HG03280 (cell line): ENCODE data around the gene FTHL17.

ENCODE experiments used
- ATAC-seq: cut with Tn5 transposase; IDR thresholded peaks from one replicate; pipeline ENCODE4 v1.9.1; 2021; ENCODE audit warnings: mild to moderate bottlenecking, moderate library complexity; ENCODE audit not compliant: unreplicated experiment

Gene FTHL17

DNA sequence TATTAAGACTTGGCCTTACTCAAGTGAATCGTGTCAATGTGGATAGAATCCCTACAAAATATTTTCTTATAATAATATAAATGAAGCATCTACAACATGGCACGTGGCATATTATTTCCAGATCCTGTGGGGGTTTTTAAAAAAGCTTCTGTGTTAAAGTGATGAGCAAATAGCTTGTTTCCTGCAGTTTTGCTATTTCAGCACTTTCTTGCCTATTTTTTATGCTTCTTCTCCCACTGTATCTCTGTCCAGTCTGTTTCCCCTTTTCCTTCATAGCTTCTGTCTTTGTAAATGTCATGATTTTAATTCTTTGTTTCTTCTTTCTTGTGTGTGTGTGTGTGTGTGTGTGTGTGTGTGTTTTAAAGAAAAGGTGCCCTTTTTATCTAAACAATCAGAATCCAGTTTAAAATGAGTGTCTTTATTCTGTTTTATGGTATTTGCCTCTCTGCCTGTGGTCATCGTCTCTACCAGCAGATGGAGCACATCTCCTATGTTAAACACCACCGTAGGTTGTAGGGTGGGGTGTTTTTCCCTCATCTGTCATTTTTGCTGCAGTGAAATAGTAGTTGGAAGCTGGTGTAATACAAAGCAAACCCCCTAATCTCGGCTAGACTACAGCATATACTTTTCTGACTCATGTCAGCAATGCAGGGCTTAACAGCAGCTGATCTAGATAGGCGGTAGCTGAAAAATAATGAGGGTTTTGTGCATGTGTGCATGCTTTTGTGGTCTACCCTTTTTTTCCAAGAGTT is 33.1 kb downstream of the FTHL17 start:
- peak; percentile 65 for ATAC-seq

DNA sequence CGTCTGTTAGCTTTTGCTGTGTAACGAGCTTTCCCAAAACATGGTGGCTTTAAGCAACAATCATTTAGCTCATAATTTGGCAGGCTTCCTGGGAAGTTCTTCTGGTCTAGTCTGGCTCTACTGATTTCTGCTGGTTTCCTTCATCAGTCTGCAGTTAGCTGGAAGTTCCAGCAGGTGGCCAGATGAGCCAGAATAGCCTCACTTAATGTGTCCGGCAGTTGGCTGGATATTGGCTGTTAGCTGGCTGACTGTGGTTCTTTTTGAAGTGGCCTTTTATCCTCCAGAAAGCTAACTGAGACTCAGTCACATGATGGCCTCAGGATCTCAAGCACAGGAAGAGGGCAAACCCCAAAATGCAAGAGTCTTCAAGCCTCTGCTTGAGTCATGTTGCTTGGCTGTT is 34.9 kb downstream of the FTHL17 start:
- ATAC-seq = peak; percentile 83

DNA sequence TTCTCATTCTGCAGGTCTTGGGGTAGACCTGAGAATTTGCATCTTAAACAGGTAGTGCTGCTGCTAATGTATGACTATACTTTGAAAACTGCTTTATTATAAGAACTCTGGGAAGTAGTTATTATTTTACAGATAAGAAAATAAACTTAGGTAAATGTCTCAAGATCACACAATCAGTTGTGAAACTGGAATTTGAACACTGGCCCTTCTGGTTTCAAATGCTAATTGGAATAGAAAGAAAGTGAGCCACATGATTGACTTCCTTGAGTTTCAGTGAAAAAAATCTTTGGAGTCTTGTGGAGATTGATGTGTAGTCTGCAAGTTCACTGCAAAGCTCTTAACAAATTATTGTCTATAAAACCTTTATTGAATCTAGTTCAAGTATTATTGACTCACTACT is 44.5 kb downstream of the FTHL17 start:
- ATAC-seq = no peak

DNA sequence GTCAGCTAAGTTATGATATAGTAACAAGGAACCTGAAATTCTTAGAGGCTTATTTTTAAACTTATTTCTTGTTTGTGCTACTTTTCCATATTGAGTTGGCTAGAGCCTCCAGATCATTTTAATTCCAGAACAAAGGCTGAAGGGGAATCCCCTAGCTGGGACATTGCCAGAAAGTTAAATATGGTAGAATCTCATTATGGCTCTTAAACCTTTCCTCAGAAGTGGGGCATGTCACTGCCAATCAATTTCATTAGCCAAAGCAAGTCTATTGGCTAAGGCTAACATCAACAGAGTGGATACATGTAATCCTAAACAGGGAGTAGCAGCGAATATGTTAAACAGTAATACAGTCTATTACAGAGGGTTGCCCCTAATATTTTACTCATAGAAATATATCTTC is 47.0 kb downstream of the FTHL17 start:
- ATAC-seq = no peak

DNA sequence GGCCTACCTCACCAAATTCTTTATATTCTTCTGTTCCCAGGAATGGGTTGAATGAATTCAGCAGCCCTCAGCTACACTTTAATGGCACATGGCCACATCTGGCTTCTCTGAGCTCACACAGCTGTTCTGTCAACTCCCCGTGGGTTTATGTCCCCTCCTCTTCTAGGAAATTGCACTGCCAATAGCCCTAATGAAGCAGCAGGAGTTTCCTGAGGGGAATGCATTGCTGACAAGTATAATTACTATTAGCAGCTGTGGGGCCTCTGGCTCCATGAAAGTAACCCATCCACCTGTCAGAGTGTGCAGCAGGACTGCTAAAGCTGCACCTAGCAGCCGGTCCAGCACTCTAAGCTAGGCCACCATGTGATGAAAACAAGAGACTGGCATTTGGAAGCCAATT is 50.3 kb downstream of the FTHL17 start:
- no peak for ATAC-seq
